Measurements from ENCODE around the gene ST8SIA1.

The ST8SIA1 gene

DNA sequence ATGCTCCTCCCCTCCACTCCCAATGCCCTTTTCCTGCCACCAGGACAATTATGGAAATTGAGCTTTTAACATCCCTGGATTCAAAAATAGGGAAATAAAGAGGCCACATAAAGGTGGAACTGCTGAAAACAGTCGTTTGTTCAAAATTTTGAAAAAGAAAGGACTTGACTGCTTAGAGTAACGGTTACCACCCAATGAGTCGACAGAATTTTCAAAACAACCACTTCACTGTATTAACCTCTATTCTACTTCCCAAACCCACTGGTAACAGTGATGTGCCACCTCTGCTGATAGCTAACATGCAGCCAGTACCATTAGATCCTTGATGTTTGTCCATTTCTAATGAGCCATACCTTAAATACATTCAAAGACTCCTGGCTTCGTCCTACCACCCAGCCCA is 4.9 kb downstream of the ST8SIA1 start:
- no peak for DNase-seq

GRCh38 chr12:22325218-22325617 is 9.3 kb downstream of the ST8SIA1 start:
- DNase-seq = no peak

DNA sequence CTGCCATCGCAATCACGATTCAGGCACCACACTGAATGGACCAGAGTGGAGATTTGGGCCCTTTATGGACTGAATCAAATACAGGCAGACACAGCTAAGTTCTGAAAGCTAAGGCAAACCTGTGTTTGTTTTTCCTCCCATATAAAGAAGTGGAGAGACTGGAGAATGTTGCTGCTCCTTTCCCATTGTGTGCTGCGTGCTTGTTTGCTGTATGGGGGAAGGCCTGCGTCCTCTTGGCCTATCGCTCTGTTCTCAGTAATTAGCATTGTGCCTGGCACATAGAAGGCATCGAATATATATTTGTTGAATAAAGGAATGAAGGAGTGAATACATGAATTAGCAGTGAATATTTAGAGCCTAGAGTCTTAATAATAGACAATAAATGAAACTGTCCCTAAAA is 12.4 kb downstream of the ST8SIA1 start:
- DNase-seq = no peak

DNA sequence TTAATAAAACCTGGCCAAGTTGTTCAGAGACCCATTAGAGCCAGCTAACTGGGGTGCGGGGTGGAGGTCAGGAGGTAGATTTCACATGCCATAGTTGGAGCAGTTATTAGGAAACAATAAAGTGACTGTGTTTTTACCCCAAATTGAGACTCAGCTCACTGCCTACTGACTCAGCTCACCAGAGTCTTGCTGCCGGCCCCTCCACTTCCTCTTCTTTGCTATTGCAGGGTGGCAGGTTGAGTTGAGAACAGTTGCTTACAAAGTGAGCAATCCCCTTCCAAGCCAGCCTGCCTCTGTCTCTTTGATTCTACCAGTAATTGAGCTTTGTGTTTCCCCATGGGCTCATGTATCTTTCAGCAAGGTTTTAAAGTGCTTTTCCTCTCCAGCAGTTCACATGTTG is 12.9 kb downstream of the ST8SIA1 start:
- peak; percentile 76 to 84 for DNase-seq

- no peak for DNase-seq
Measured at GRCh38 chr12:22321018-22321605, 13.4 kb downstream of the ST8SIA1 start.

DNA sequence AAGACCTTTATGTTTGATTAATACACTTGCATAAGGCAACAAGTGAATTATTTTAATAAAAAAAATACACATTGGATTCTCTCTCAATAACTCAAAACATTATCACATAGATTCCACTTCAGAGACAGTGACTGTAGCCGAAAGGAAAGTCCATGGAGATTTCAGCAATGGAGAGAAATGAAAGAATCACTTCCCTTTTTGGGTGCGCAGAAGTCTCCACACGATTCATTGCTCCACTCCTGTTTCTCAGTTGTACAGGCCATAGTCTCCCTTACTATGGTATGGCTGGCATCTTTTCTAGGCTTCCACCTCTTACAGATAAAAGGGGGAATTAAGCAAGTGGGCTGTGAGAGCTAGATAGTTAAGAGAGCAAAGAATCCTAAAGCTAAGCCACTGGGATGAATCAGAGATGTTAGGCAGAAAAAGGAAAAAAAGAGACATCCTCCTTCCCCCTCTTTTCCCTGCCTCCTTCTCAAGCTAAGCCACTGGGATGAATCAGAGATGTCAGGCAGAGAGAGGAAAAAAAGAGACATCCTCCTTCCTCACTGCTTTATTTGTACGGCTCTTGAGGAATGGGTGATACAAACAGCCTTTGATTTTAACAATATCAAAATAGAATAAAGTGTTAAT is 16.3 kb downstream of the ST8SIA1 start:
- DNase-seq = peak; percentile 61 to 77

DNA sequence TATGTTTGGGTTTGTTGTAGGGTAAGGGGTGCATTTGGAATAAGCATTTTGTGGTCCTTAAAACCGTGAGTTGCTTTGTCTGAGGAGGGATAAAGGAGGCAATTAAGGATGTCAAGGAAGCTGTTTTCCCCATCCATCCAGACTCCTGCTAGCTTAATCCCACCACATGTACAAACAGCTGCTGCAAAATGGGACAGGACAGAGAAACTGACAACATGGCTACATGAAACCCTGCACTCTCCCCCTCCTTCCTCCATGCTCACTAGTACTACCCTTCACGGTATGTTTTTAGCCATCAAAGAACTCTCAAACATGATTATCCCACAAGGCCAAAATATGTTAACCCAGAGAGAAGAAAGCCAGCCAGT is 20.6 kb downstream of the ST8SIA1 start:
- DNase-seq = no peak

DNA sequence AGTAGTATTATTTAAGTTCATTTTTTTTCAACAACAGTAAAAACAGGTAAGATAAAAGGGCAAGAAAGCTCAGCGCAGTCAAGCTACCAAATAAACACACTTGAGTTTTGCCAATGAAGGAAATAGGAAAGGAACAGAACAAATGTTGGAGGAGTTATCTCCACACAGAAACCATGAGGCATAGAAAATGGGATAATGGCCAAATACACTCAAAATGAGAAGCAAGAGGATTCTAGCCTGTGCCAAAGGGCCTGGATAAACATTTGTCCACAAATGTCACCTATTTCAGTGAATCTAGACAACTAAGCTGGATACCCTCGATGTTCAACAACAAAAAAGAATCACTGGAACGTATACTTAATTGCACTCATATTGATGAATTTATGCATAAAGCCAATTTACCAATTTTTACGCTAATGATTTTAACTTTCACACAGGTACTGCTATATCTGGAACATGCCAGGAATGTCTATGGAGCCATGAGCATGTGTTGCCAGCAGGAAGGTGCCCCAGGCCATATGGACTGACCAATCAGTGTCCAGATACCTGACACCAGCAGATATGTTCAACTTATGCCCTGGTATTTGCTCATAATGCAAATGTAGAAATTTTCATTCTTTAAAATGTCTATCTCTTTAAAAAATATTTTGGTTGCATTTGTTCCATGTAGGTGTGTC is 21.1 kb downstream of the ST8SIA1 start:
- no peak for DNase-seq

- DNase-seq = no peak
Measured at GRCh38 chr12:22312336-22312735, 22.2 kb downstream of the ST8SIA1 start.

GRCh38 chr12:22310709-22311108 is 23.8 kb downstream of the ST8SIA1 start:
- DNase-seq = no peak

DNA sequence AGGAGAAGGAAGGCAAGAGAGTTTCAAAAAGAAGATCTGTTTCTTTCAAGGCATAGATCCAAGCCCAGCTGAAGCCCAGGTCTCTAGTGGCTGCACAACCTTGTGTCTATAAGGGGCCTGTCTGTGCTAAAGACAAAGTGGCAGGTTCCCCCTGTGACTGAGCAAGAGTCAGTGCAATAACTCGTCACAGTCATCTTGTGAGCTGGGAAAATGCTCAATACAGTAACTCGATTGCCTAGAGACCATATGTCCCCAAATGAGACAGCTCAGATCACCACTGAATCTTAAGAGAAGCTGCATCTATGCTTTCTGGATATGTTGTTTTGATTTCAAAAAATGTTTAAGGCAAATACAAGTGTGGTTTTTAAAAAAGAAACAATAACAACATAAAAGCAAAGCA is 24.2 kb downstream of the ST8SIA1 start:
- DNase-seq = no peak

DNA sequence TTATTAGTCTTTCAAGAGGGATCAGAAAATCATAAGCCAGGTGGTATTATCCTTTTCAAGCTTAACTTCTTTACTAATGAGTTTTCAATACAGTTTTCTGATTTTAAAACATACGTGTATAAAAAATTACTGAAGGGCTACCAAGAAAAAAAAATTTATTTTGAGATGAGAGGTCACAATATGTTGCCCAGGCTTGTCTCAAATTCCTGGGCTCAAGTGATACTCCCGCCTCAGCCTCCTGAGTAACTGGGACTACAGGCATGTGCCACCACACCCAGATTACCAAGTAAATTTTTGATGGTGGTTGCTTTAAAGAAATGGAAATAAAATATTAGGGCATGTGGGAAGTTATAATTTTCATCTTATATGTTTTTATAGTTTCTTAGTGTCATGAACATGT is 26.7 kb downstream of the ST8SIA1 start:
- DNase-seq = no peak

GRCh38 chr12:22306311-22306710 is 28.2 kb downstream of the ST8SIA1 start:
- DNase-seq = no peak

GRCh38 chr12:22304341-22304740 is 30.2 kb downstream of the ST8SIA1 start:
- DNase-seq = no peak

GRCh38 chr12:22299294-22299912 is 35.1 kb downstream of the ST8SIA1 start:
- DNase-seq = no peak

DNA sequence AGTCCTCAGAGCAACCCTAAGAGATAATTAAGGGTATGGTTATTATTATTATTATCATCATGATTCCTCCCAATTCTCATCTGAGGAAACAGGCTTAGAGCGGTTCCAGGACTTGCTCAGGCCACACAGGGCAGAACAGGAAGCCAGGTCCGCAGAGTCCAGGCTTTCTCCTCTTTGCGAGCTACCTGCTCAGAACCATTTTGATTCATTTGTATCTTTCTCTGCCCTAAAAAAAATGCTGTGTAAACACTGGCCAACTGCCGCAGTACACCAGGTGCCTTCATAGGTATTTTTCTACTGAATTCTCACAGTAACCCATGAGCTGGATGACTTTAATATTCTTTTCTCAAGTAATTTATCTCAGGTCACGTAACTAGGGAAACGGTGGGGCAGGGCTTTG is 45.3 kb downstream of the ST8SIA1 start:
- no peak for DNase-seq

DNA sequence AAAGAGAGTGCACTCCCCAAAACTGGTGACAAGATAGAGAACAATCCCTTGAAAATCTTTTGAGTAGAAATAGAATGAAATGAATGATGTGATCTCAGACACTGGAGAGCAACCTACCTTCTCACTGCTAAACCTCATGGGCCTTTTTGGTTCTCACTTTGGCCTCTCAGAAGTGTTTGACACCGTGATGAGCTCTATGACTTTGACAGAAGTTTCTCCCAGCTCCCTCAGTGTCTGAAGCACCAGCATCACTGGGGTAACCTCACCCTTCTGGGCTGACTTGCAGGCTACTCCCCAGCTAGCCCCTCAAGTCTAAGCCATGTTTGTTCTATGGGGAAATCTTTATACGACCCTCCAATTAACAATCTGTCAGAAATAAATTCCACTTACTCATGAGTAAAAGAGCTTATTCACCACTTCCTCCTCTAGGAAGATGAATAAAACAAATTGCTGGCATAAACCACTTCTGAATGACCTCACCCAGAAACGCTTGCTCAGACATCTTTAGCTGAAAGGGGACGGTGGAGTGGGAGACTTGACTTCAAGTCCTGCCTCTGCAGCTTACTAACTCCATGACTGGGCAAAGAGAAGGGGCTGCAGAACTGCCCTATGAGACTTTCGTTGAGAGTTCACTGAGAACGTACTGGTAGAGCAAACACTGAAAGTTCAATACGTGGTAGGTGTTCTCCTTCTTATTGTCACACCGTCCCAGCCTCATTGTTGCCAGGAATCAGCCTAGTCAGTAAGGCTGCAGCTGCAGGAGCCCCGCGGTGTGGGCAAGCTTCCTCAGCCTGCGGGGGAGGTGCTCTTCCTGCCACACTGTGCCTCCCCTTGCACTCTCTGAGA is 46.5 kb downstream of the ST8SIA1 start:
- DNase-seq = peak; percentile 11 to 19

DNA sequence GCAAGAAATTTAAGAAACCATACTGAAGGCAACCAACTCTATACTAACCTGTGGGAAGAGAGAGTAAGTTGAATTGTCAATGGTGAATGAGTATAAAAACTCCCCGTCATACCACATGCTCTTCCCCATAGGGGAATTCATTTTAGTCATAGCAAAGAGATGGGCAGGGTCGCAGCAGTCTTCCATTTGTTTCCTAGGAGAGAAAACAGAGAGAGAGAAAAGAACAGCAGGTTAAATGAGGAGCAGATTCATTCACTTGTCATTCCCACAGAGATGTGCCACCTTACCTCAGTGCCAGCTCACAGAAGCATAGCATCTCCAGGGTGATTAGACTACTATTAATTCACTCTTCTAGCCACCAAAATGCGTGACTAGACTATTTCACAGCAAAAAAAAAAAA is 47.4 kb downstream of the ST8SIA1 start:
- no peak for DNase-seq

DNA sequence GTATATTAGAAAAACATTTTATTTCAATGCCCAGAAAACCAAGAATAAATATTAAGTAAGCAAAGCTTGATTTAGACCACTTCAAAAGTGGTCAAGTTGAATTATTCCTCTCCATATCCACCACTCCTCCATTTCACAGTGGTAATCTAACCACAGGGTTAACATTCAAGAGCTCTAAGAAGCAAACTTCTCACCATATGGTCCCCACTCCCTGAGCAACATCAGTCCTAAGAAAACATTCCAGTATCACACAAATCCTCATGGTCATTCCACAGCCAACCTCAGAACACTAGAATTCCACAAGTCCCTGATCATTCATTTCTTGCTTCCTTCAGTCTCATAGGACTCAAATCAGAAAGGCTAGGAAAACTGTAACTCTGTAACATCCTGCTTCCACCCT is 47.9 kb downstream of the ST8SIA1 start:
- no peak for DNase-seq

GRCh38 chr12:22285846-22286245 is 48.7 kb downstream of the ST8SIA1 start:
- no peak for DNase-seq

DNA sequence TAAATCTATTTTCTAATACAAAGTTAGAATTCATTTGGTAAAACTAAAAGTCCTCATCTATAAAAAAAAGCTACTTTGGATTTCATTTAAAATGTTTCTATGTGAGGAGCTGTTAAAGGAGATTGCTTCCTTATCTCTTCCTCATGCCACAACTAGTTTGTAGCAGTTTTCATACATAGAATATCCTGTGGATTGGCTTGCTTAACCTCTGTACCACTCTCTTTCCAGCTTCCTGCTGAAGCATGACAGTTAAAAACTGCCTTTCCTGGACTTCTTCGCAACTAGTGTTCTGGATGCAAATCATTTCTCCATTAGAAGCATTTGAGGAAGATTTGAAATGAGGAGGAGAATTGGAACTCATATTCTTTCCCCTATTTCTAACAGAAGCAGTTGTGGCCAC is 49.6 kb downstream of the ST8SIA1 start:
- DNase-seq = no peak

- no peak for DNase-seq
Measured at GRCh38 chr12:22283508-22283907, 51.0 kb downstream of the ST8SIA1 start.

- DNase-seq = no peak
Measured at GRCh38 chr12:22283006-22283506, 51.5 kb downstream of the ST8SIA1 start.

Data from inflammatory macrophage treated with lipopolysaccharide for 1 hour (primary cell).